NK-92 treated with Interleukin-12 subunit alpha and Interleukin-12 subunit beta, amount 100 ng/mL, for 24 hours (cell line): ENCODE measurements around the gene USP48.
A peak's percentile ranks its signal among the peaks of the same experiment; 100 is the strongest.
"Not testable (repeated sequence)": the region's sequence is repeated elsewhere in the genome, so short reads cannot be mapped to it uniquely, and the experiment has no call there.

Source experiments
- DNase-seq: peaks from one replicate; lab custom pipeline; 2025; lab: John Stamatoyannopoulos, UW

USP48 gene

GRCh38 chr1:21814981-21815582, 32.1 kb upstream of the USP48 start:
- no peak for DNase-seq

- no peak for DNase-seq
Measured at GRCh38 chr1:21814241-21814918, 31.4 kb upstream of the USP48 start.

- DNase-seq: no peak
Measured at GRCh38 chr1:21813542-21813941, 30.6 kb upstream of the USP48 start.

GRCh38 chr1:21811875-21812305, 28.9 kb upstream of the USP48 start, which contains the start of gene LDLRAD2:
LDLRAD2 (plus strand) TSS chr1:21812265; CDS start chr1:21812452, 187 bp downstream.
- DNase-seq: no peak

- DNase-seq: no peak
Measured at GRCh38 chr1:21804536-21804935, 21.6 kb upstream of the USP48 start.

- DNase-seq: no peak
Measured at GRCh38 chr1:21801100-21801499, 18.2 kb upstream of the USP48 start.

- no peak for DNase-seq
Measured at GRCh38 chr1:21799730-21800129, 16.8 kb upstream of the USP48 start.

DNA sequence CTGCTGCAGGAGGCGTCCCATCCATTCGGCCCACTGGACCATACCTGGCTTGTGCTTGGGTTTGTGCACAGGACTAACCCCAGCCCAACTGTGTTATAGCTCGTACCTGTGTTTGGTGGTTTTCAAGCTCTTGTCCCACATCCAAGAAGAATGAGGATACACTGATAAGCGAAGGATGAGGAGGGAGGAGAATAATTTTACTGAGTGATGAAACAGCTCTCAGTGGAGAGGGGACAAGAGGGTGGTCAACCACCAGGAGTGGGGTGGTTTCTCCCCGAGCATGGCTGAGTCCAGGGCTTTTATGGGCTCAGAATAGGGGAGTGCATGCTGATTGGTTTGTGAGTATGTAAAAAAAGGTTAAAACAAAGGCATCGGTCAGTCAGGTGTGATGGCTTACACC, 12.1 kb upstream of the USP48 start:
- DNase-seq: no peak

- no peak for DNase-seq
Measured at GRCh38 chr1:21794656-21795055, 11.7 kb upstream of the USP48 start.

GRCh38 chr1:21793104-21793503, 10.2 kb upstream of the USP48 start:
- DNase-seq: no peak

GRCh38 chr1:21786640-21787039, 3.7 kb upstream of the USP48 start:
- no peak for DNase-seq

- not testable (repeated sequence) for DNase-seq
Measured at GRCh38 chr1:21785764-21786163, 2.8 kb upstream of the USP48 start.

GRCh38 chr1:21783679-21784603, 992 bp upstream of the USP48 start:
- no peak for DNase-seq

GRCh38 chr1:21782349-21782867, 541 bp downstream of the USP48 start:
- peak; percentile 51 for DNase-seq

GRCh38 chr1:21781815-21782348, 1.1 kb downstream of the USP48 start:
- DNase-seq: no peak

GRCh38 chr1:21779613-21780521, 3.1 kb downstream of the USP48 start:
- no peak for DNase-seq

DNA sequence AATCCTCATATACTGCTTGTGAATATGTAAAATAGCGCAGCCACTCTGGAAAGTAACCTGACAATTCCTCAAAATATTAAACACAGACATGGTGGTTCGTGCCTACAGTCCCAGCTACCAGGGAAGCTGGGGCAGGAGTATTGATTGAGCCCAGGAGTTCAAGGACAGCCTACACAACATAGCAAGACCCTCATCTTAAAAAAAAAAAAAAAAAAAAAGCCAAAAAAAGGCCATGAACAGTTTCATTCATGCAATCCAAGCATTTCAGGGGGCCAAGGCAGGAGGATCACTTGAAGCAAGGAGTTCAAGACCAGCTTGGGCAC, 4.6 kb downstream of the USP48 start:
- no peak for DNase-seq

- DNase-seq: not testable (repeated sequence)
Measured at GRCh38 chr1:21776925-21777324, 6.0 kb downstream of the USP48 start.

GRCh38 chr1:21775985-21776562, 6.9 kb downstream of the USP48 start:
- no peak for DNase-seq

GRCh38 chr1:21775550-21775914, 7.4 kb downstream of the USP48 start:
- DNase-seq: no peak
